ENCODE data around the gene AK8. TPM values are rescaled to one million over a fixed set of nuclear protein-coding genes. Genes with fewer than 3 reads are reported as not detected.

The AK8 gene
- total and polyA plus RNA-seq, 2 experiments from 2014 or later, result 0.14 to 0.78 TPM

- Histone ChIP-seq H3K79me2 (replicated peaks; ENCODE audit: insufficient read depth) (no peaks in the 10 kb centered on the region), H3K36me3 (ENCODE audit: insufficient read depth) (no peaks in the 10 kb centered on the region), H3K27ac (ENCODE audit: low read depth) (no peak overlapping the region), H3K27me3 (ENCODE audit: insufficient read depth) (peaks cover 46% of the 10 kb centered on the region), H4K20me1 (replicated peaks; ENCODE audit: insufficient read depth) (no peaks in the 10 kb centered on the region; the same call in 1 of the 2 replicates), H3K4me3 (no peak overlapping the region), H3K4me2 (no peak overlapping the region), H3K4me1 (ENCODE audit: insufficient read depth) (no peaks in the 10 kb centered on the region), H3F3A (replicated peaks; ENCODE audit: low read depth) (no peaks in the 10 kb centered on the region), H2AFZ (no peak overlapping the region), H3K9me2 (ENCODE audit: insufficient read depth) (no peaks in the 10 kb centered on the region)
- TF ChIP-seq ZNF462 (CRISPR knock-in tag; IDR thresholded peaks at IDR 0.05), result no peak
- TF ChIP-seq ZNF114 (CRISPR knock-in tag; IDR thresholded peaks at IDR 0.05), result no peak
- no peak for TF ChIP-seq NANOG (IDR thresholded peaks at IDR 0.05; ENCODE audit: borderline replicate concordance)
- Mint-ChIP-seq H3K4me1 (no peaks in the 10 kb centered on the region), H3K36me3 (ENCODE audit: low read depth) (peaks cover 3% of the 10 kb centered on the region; the same call in 1 of the 3 replicates), H3K27ac (no peak overlapping the region), H3K4me3 (no peak overlapping the region), H3K27me3 (ENCODE audit: insufficient read depth, low read depth, poor library complexity) (peaks cover 46% of the 10 kb centered on the region), H3K9me3 (peaks cover 17% of the 10 kb centered on the region)
- ATAC-seq (no peak), DNase-seq (ENCODE audit: low spot score) (no peak)
Observed at GRCh38 chr9:132791699-132792240, 86.3 kb downstream of the AK8 start.

- H3F3A ChIP-seq (replicated peaks; ENCODE audit: low read depth), result no peaks in the 10 kb centered on the region
- H3K27ac Mint-ChIP-seq, result no peak overlapping the region
- no peaks in the 10 kb centered on the region for H3K9me2 ChIP-seq (ENCODE audit: insufficient read depth)
- no peaks in the 10 kb centered on the region for H4K20me1 ChIP-seq (replicated peaks; ENCODE audit: insufficient read depth)
- H3K36me3 Mint-ChIP-seq (ENCODE audit: low read depth), result peaks cover 3% of the 10 kb centered on the region; the same call in 1 of the 3 replicates
- H3K4me2 ChIP-seq, result no peak overlapping the region
- H3K27me3 Mint-ChIP-seq (ENCODE audit: insufficient read depth, low read depth, poor library complexity), result peaks cover 27% of the 10 kb centered on the region
- H3K27ac ChIP-seq (ENCODE audit: low read depth), result no peak overlapping the region
- no peaks in the 10 kb centered on the region for H3K4me1 ChIP-seq (ENCODE audit: insufficient read depth)
- ATAC-seq (no peak), DNase-seq (ENCODE audit: low spot score) (no peak)
- H3K4me1 Mint-ChIP-seq, result no peaks in the 10 kb centered on the region
- H3K9me3 Mint-ChIP-seq, result peaks cover 17% of the 10 kb centered on the region
- H3K4me3 ChIP-seq, result no peak overlapping the region
- no peaks in the 10 kb centered on the region for H3K79me2 ChIP-seq (replicated peaks; ENCODE audit: insufficient read depth)
- H2AFZ ChIP-seq, result no peak overlapping the region
- no peaks in the 10 kb centered on the region for H3K36me3 ChIP-seq (ENCODE audit: insufficient read depth)
- H3K27me3 ChIP-seq (ENCODE audit: insufficient read depth), result peaks cover 26% of the 10 kb centered on the region
- no peak overlapping the region for H3K4me3 Mint-ChIP-seq
- TF ChIP-seq EZH2 (IDR thresholded peaks at IDR 0.05; ENCODE audit: low read depth, unreplicated experiment), result no peak
- no peak for TF ChIP-seq CTCF (conservative IDR thresholded peaks at IDR 0.05; ENCODE audit: low read depth in 2 of 2)
Observed at GRCh38 chr9:132789719-132790118, 88.4 kb downstream of the AK8 start.

All from GM23338 (cell line).